ENCODE measurements around the gene VASH1. TPM values are rescaled to one million over a fixed set of nuclear protein-coding genes. Genes with fewer than 3 reads are reported as not detected.

VASH1 gene
- total and polyA plus RNA-seq, 2 experiments from 2014 or later: 0.78 to 2.8 TPM

- H3K4me2 ChIP-seq: no peak overlapping the region
- H2AFZ ChIP-seq: no peak overlapping the region
- H3K36me3 ChIP-seq (ENCODE audit: insufficient read depth): no peaks in the 10 kb centered on the region
- Mint-ChIP-seq H3K4me1 (peaks cover 26% of the 10 kb centered on the region), H3K36me3 (ENCODE audit: low read depth) (peaks cover 11% of the 10 kb centered on the region; the same call in 2 of the 3 replicates), H3K27me3 (ENCODE audit: insufficient read depth, low read depth, poor library complexity) (peaks cover 20% of the 10 kb centered on the region), H3K4me3 (no peak overlapping the region), H3K9me3 (no peaks in the 10 kb centered on the region), H3K27ac (no peak overlapping the region)
- no peaks in the 10 kb centered on the region for H4K20me1 ChIP-seq (replicated peaks; ENCODE audit: insufficient read depth)
- no peak overlapping the region for H3K27ac ChIP-seq (ENCODE audit: low read depth)
- H3K79me2 ChIP-seq (replicated peaks; ENCODE audit: insufficient read depth): no peaks in the 10 kb centered on the region
- no peaks in the 10 kb centered on the region for H3K4me1 ChIP-seq (ENCODE audit: insufficient read depth)
- DNase-seq (ENCODE audit: low spot score) (no peak), ATAC-seq (no peak)
- H3K4me3 ChIP-seq: no peak overlapping the region
- H3K27me3 ChIP-seq (ENCODE audit: insufficient read depth): no peaks in the 10 kb centered on the region
- no peaks in the 10 kb centered on the region for H3F3A ChIP-seq (replicated peaks; ENCODE audit: low read depth)
- TF ChIP-seq STAT1 (IDR thresholded peaks at IDR 0.05; ENCODE audit: unreplicated experiment) (no peak), CTCF (conservative IDR thresholded peaks at IDR 0.05; ENCODE audit: low read depth in 2 of 2) (no peak), CREB1 (CRISPR knock-in tag; IDR thresholded peaks at IDR 0.05; ENCODE audit: low read depth) (no peak), EZH2phosphoT487 (IDR thresholded peaks at IDR 0.05; ENCODE audit: unreplicated experiment) (no peak), POLR2AphosphoS5 (IDR thresholded peaks at IDR 0.05; ENCODE audit: low read depth) (no peak), ZNF462 (CRISPR knock-in tag; IDR thresholded peaks at IDR 0.05) (no peak), REST (IDR thresholded peaks at IDR 0.05; ENCODE audit: unreplicated experiment) (no peak), ZNF114 (CRISPR knock-in tag; IDR thresholded peaks at IDR 0.05) (no peak)
- H3K9me2 ChIP-seq (ENCODE audit: insufficient read depth): no peaks in the 10 kb centered on the region
Measured at GRCh38 chr14:76777721-76778120, 16.5 kb downstream of the VASH1 start.
